H9 (cell line): ENCODE results near the gene ADAM17. TPM values are rescaled to one million over a fixed set of nuclear protein-coding genes. Genes with fewer than 3 reads are reported as not detected.

ENCODE experiments used
- DNase-seq: peaks from one replicate; pipeline ENCODE4 v3.0.0-alpha.2; 2017
- H2AFZ ChIP-seq: one replicate; pipeline ENCODE4 v1.6.1; 2013; ENCODE audit warnings: mild to moderate bottlenecking, low read length, control low read depth, moderate library complexity
- H2AK5ac ChIP-seq: 2 replicates; pipeline ENCODE4 v1.6.1; 2013; ENCODE audit warnings: low read length, control low read depth, mixed read lengths; ENCODE audit not compliant: insufficient read length
- H2BK120ac ChIP-seq: one replicate; pipeline ENCODE4 v1.6.1; 2013; ENCODE audit warnings: low read depth, mild to moderate bottlenecking, low read length, control low read depth, inconsistent platforms; ENCODE audit not compliant: poor library complexity, severe bottlenecking
- H2BK12ac ChIP-seq: 2 replicates; pipeline ENCODE4 v1.6.1; 2013; ENCODE audit warnings: low read length, control low read depth, mixed read lengths, low read depth; ENCODE audit not compliant: insufficient read length
- H2BK15ac ChIP-seq: 2 replicates; pipeline ENCODE4 v1.6.1; 2013; ENCODE audit warnings: low read depth, low read length, control low read depth
- H2BK20ac ChIP-seq: one replicate; pipeline ENCODE4 v1.6.1; 2013; ENCODE audit warnings: low read depth, mild to moderate bottlenecking, low read length, control low read depth, inconsistent platforms; ENCODE audit not compliant: poor library complexity, severe bottlenecking
- H2BK5ac ChIP-seq: 2 replicates; pipeline ENCODE4 v1.6.1; 2013; ENCODE audit warnings: low read length, control low read depth, mixed read lengths; ENCODE audit not compliant: insufficient read length
- H3K14ac ChIP-seq: 2 replicates; pipeline ENCODE4 v1.6.1; 2013; ENCODE audit warnings: low read length, control low read depth; ENCODE audit not compliant: insufficient read depth
- H3K18ac ChIP-seq: 2 replicates; pipeline ENCODE4 v1.6.1; 2013; ENCODE audit warnings: low read depth, mild to moderate bottlenecking, mixed read lengths, low read length, control low read depth; ENCODE audit not compliant: insufficient read length
- H3K23ac ChIP-seq: 2 replicates; pipeline ENCODE4 v1.6.1; 2013; ENCODE audit warnings: low read length, control low read depth, mixed read lengths, low read depth; ENCODE audit not compliant: insufficient read length
- H3K23me2 ChIP-seq: 2 replicates; pipeline ENCODE4 v1.6.1; 2013; ENCODE audit warnings: low read depth, mild to moderate bottlenecking, mixed read lengths, low read length, control low read depth; ENCODE audit not compliant: insufficient read length, poor library complexity, severe bottlenecking
- H3K27ac ChIP-seq: 2 replicates; pipeline ENCODE4 v1.5.1; 2013; ENCODE audit warnings: low read length, control low read depth, mixed read lengths, low read depth; ENCODE audit not compliant: insufficient read length
- H3K27me3 ChIP-seq: 2 replicates; pipeline ENCODE4 v1.6.1; 2013; ENCODE audit warnings: low read length, control low read depth, inconsistent platforms; ENCODE audit not compliant: insufficient read depth
- H3K4ac ChIP-seq: 2 replicates; pipeline ENCODE4 v1.6.1; 2013; ENCODE audit warnings: low read depth, mild to moderate bottlenecking, control low read depth, inconsistent platforms, low read length, moderate library complexity
- H3K4me1 ChIP-seq: 2 replicates; pipeline ENCODE4 v1.6.1; 2013; ENCODE audit warnings: low read length, control low read depth, inconsistent platforms; ENCODE audit not compliant: insufficient read depth
- H3K4me2 ChIP-seq: 2 replicates; pipeline ENCODE4 v1.6.1; 2013; ENCODE audit warnings: low read length, control low read depth, mixed read lengths; ENCODE audit not compliant: insufficient read length, insufficient read depth
- H3K56ac ChIP-seq: 2 replicates; pipeline ENCODE4 v1.6.1; 2013; ENCODE audit warnings: low read depth, mild to moderate bottlenecking, mixed read lengths, low read length, control low read depth; ENCODE audit not compliant: insufficient read length
- H3K79me1 ChIP-seq: 2 replicates; pipeline ENCODE4 v1.6.1; 2013; ENCODE audit warnings: low read depth, mild to moderate bottlenecking, moderate library complexity, low read length, control low read depth, inconsistent platforms; ENCODE audit not compliant: insufficient read depth, poor library complexity, severe bottlenecking
- H3K79me2 ChIP-seq: 2 replicates; pipeline ENCODE4 v1.6.1; 2013; ENCODE audit warnings: low read length, control low read depth, inconsistent platforms; ENCODE audit not compliant: insufficient read depth
- H3K9ac ChIP-seq: 2 replicates; pipeline ENCODE4 v1.6.1; 2013; ENCODE audit warnings: low read length, control low read depth, mixed read lengths; ENCODE audit not compliant: insufficient read length; ENCODE audit errors: extremely low read depth
- H3K9me3 ChIP-seq: one replicate; pipeline ENCODE4 v1.6.1; 2013; ENCODE audit warnings: low read depth, low read length, inconsistent platforms; ENCODE audit not compliant: control insufficient read depth
- H3T11ph ChIP-seq: one replicate; pipeline ENCODE4 v1.6.1; 2013; ENCODE audit warnings: mild to moderate bottlenecking, low read length, control low read depth, inconsistent platforms
- H4K20me1 ChIP-seq: one replicate; pipeline ENCODE4 v1.6.1; 2013; ENCODE audit not compliant: control insufficient read depth, insufficient read length, insufficient read depth
- H4K5ac ChIP-seq: 2 replicates; pipeline ENCODE4 v1.6.1; 2013; ENCODE audit warnings: low read depth, mild to moderate bottlenecking, mixed read lengths, low read length, control low read depth; ENCODE audit not compliant: insufficient read length
- H4K8ac ChIP-seq: replicated peaks from 2 replicates; pipeline ENCODE4 v1.6.1; 2013; ENCODE audit warnings: low read length, control low read depth, mixed read lengths, low read depth; ENCODE audit not compliant: insufficient read length
- H4K91ac ChIP-seq: 2 replicates; pipeline ENCODE4 v1.6.1; 2013; ENCODE audit warnings: low read depth, mild to moderate bottlenecking, moderate library complexity, mixed read lengths, low read length, control low read depth; ENCODE audit not compliant: insufficient read length
- H3K27ac Mint-ChIP-seq, 3 experiments: 2 replicates in 2 of 3; 3 replicates in 1 of 3; pipeline ENCODE4 v1.8.0; 2020 to 2021; ENCODE audit warnings: mixed read lengths in 3 of 3, mild to moderate bottlenecking in 1 of 3, moderate library complexity in 1 of 3
- H3K27me3 Mint-ChIP-seq: 2 replicates; pipeline ENCODE4 v1.8.0; 2021; ENCODE audit warnings: low read depth, mild to moderate bottlenecking, moderate library complexity, mixed read lengths
- H3K36me3 Mint-ChIP-seq, 3 experiments: 2 replicates in 2 of 3; 3 replicates in 1 of 3; pipeline ENCODE4 v1.8.0; 2020 to 2021; ENCODE audit warnings: low read depth in 3 of 3, mixed read lengths in 3 of 3; ENCODE audit not compliant: insufficient read depth in 1 of 3
- H3K4me1 Mint-ChIP-seq, 2 experiments: 2 replicates each; pipeline ENCODE4 v1.8.0; 2020; ENCODE audit warnings: mixed read lengths in 2 of 2
- H3K4me3 Mint-ChIP-seq, 2 experiments: 2 replicates in 1 of 2; 3 replicates in 1 of 2; pipeline ENCODE4 v1.8.0; 2020 to 2021; ENCODE audit warnings: mild to moderate bottlenecking in 2 of 2, mixed read lengths in 2 of 2, moderate library complexity in 1 of 2
- H3K9me3 Mint-ChIP-seq, 2 experiments: 2 replicates in 1 of 2; 3 replicates in 1 of 2; pipeline ENCODE4 v1.8.0; 2020; ENCODE audit warnings: mild to moderate bottlenecking in 2 of 2, mixed read lengths in 2 of 2, moderate library complexity in 1 of 2
- CTCF ChIP-seq: fragments of 200-600 bp; sonication (generic); conservative IDR thresholded peaks from 3 replicates; pipeline ENCODE4 v1.8.0; 2021; ENCODE audit warnings: antibody characterized with exemption, mild to moderate bottlenecking
- WGBS: extraction: QIAGEN DNeasy Blood & Tissue Kit; methylation state at CpG from one replicate; pipeline ENCODE4 v1.1.7; 2013; ENCODE audit warnings: missing lambda C conversion rate, low lambda C conversion rate, mixed read lengths; ENCODE audit not compliant: insufficient read length; ENCODE audit errors: extremely low coverage; 5-methylcytosine and 5-hydroxymethylcytosine counted together
- total RNA-seq: library from RNA; stranded (reverse); gene quantifications from 2 replicates; pipeline ENCODE4 v1.2.1, GENCODE V29; 2021

Gene ADAM17
- total RNA-seq, 1 experiment from 2014 or later = 26.3 TPM

GRCh38 chr2:9592699-9593098 is 37.1 kb upstream of the ADAM17 start:
- Histone ChIP-seq H2BK120ac (no peak overlapping the region), H3K23ac (no peak overlapping the region)

More at GRCh38 chr2:9592699-9593098, 37.1 kb upstream of the ADAM17 start:
- Histone ChIP-seq H4K91ac (no peak overlapping the region), H3K18ac (no peak overlapping the region), H3K23me2 (no peaks in the 10 kb centered on the region), H2BK5ac (no peak overlapping the region), H3K9ac (no peak overlapping the region), H3K4ac (no peak overlapping the region), H3K9me3 (no peaks in the 10 kb centered on the region), H3K56ac (no peak overlapping the region), H3K4me1 (no peaks in the 10 kb centered on the region; the same call in 1 of the 2 replicates), H4K20me1 (no peaks in the 10 kb centered on the region), H3K79me2 (peaks cover 10% of the 10 kb centered on the region; the same call in 1 of the 2 replicates), H3K79me1 (no peaks in the 10 kb centered on the region), H3T11ph (no peak overlapping the region), H2AFZ (no peak overlapping the region), H4K8ac (no peak overlapping the region), H3K14ac (no peak overlapping the region), H4K5ac (no peak overlapping the region), H3K27me3 (no peaks in the 10 kb centered on the region), H2AK5ac (no peak overlapping the region), H2BK15ac (no peak overlapping the region), H3K27ac (no peak overlapping the region), H2BK20ac (no peak overlapping the region), H3K4me2 (no peak overlapping the region), H2BK12ac (no peak overlapping the region)
- no CpG with 5 or more reads among the region's 3 CpGs for WGBS
- DNase-seq = no peak
- TF ChIP-seq CTCF = no peak
- Mint-ChIP-seq H3K9me3 (no peaks in the 10 kb centered on the region), H3K36me3 (peaks cover 10 to 35% (median 27%) of the 10 kb centered on the region in 3 experiments; a peak in 6 of 7 replicates), H3K4me3 (no peak overlapping the region), H3K27ac (peak overlapping the region in 1 of 3 experiments; percentile 28; a peak in 1 of 7 replicates), H3K27me3 (no peaks in the 10 kb centered on the region), H3K4me1 (peaks cover 4 to 18% of the 10 kb centered on the region in 2 experiments; a peak in 2 of 4 replicates)
